Right atrium auricular region (tissue), 2 donors: Measurements from ENCODE around the gene FCGR2B. TPM values are rescaled to one million over a fixed set of nuclear protein-coding genes. Genes with fewer than 3 reads are reported as not detected.

ENCODE experiments used
- DNase-seq: peaks from one replicate; pipeline ENCODE4 v3.0.0-alpha.2; 2019; ENCODE audit warnings: low spot score
- H3K27ac ChIP-seq, 2 donors: fragments of 200-600 bp; sonication (generic); 1 replicate in 1 of 2; 2 replicates in 1 of 2; pipeline ENCODE4 v1.5.1; 2016 to 2019
- H3K27me3 ChIP-seq, 2 donors: fragments of 200-600 bp; sonication (generic); one replicate each; pipeline versions ENCODE4 v1.5.1 to v1.6.0; 2017 to 2019
- H3K36me3 ChIP-seq: fragments of 200-600 bp; sonication (generic); one replicate; pipeline ENCODE4 v1.5.1; 2016
- H3K4me1 ChIP-seq, 2 donors: fragments of 200-600 bp; sonication (generic); one replicate each; pipeline versions ENCODE4 v1.5.1 to v1.6.0; 2017 to 2019
- H3K4me3 ChIP-seq, 2 donors: fragments of 200-600 bp; sonication (generic); 1 replicate in 1 of 2; 2 replicates in 1 of 2; pipeline ENCODE4 v1.5.1; 2017 to 2019; ENCODE audit warnings: mild to moderate bottlenecking in 1 of 2, moderate library complexity in 1 of 2
- H3K9me3 ChIP-seq, 2 donors: fragments of 200-600 bp; sonication (generic); one replicate each; pipeline ENCODE4 v1.5.1; 2019
- total RNA-seq, 2 donors: library from RNA; depleted of rRNA; stranded (reverse); fragments of >200 nt; gene quantifications; one replicate each; pipeline ENCODE4 v1.1.0, GENCODE V29; 2016
- TF ChIP-seq, protein P1 (sequence below), 2 donors: fragments of 200-600 bp; sonication (generic); IDR thresholded peaks; one replicate each; pipeline ENCODE4 v1.5.1; 2019; ENCODE audit warnings: antibody characterized with exemption in 2 of 2

The FCGR2B gene
- total RNA-seq, 2 donors from 2014 or later = 4.5 to 8.1 TPM

DNA sequence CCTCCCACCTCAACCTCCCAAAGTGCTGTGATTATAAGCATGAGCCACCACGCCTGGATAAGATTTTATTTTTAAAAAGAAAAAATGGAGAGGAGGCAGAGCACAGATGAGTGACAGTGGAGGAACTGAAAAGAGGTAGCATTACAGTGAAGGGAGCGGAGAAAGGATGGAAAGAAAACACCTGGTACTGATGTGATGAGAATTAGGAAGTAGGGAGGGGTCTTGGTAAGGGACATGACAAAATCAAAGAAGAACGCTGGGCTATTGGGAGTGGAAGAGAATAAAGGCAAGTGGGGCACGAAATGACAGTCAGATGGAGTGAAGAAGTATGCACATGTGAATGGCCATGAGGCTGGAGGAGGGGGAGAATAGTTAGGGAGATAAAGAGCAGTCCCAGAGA lies 46.4 kb downstream of the FCGR2B start:
- Histone ChIP-seq H3K36me3 (no peaks in the 10 kb centered on the region), H3K27ac (no peak overlapping the region), H3K27me3 (no peaks in the 10 kb centered on the region), H3K4me3 (no peak overlapping the region), H3K9me3 (no peaks in the 10 kb centered on the region), H3K4me1 (peaks cover 0 to 8% of the 10 kb centered on the region in 2 donors)
- TF ChIP-seq, protein P1, sequence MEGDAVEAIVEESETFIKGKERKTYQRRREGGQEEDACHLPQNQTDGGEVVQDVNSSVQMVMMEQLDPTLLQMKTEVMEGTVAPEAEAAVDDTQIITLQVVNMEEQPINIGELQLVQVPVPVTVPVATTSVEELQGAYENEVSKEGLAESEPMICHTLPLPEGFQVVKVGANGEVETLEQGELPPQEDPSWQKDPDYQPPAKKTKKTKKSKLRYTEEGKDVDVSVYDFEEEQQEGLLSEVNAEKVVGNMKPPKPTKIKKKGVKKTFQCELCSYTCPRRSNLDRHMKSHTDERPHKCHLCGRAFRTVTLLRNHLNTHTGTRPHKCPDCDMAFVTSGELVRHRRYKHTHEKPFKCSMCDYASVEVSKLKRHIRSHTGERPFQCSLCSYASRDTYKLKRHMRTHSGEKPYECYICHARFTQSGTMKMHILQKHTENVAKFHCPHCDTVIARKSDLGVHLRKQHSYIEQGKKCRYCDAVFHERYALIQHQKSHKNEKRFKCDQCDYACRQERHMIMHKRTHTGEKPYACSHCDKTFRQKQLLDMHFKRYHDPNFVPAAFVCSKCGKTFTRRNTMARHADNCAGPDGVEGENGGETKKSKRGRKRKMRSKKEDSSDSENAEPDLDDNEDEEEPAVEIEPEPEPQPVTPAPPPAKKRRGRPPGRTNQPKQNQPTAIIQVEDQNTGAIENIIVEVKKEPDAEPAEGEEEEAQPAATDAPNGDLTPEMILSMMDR (IDR thresholded peaks at IDR 0.05) = no peak
- no peak for DNase-seq

DNA sequence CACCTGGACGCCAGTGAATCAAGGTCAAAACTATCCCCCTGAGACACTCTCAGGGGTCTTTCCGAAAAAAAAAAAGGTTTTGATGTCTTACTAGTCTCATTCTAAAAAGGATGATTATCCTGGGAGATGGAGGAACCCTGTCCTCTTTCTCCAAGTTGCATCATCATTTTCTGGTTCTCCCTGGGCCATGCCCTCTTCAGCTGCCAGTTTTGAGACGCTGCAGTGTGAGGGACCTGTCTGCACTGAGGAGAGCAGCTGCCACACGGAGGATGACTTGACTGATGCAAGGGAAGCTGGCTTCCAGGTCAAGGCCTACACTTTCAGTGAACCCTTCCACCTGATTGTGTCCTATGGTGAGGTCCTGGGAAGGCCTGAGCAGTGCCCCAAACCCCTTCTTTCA lies 47.6 kb downstream of the FCGR2B start:
- no peak for DNase-seq
- no peaks in the 10 kb centered on the region for H3K36me3 ChIP-seq
- H3K4me1 ChIP-seq = peaks cover 0 to 8% of the 10 kb centered on the region in 2 donors
- no peaks in the 10 kb centered on the region for H3K9me3 ChIP-seq
- H3K4me3 ChIP-seq = no peak overlapping the region
- TF ChIP-seq, protein P1 (IDR thresholded peaks at IDR 0.05) = no peak
- H3K27ac ChIP-seq = no peak overlapping the region
- no peaks in the 10 kb centered on the region for H3K27me3 ChIP-seq

GRCh38 chr1:161718559-161719324 lies 55.8 kb downstream of the FCGR2B start:
- no peaks in the 10 kb centered on the region for H3K27me3 ChIP-seq
- no peaks in the 10 kb centered on the region for H3K9me3 ChIP-seq
- H3K4me3 ChIP-seq = no peak overlapping the region
- H3K4me1 ChIP-seq = no peaks in the 10 kb centered on the region
- no peak overlapping the region for H3K27ac ChIP-seq
- DNase-seq = no peak
- no peaks in the 10 kb centered on the region for H3K36me3 ChIP-seq
- TF ChIP-seq, protein P1 (IDR thresholded peaks at IDR 0.05) = no peak

GRCh38 chr1:161719325-161719611 lies 56.3 kb downstream of the FCGR2B start:
- H3K27ac ChIP-seq = no peak overlapping the region
- no peak overlapping the region for H3K4me3 ChIP-seq
- DNase-seq = no peak
- TF ChIP-seq, protein P1 (IDR thresholded peaks at IDR 0.05) = no peak
- H3K4me1 ChIP-seq = no peaks in the 10 kb centered on the region
- H3K9me3 ChIP-seq = no peaks in the 10 kb centered on the region
- no peaks in the 10 kb centered on the region for H3K36me3 ChIP-seq
- no peaks in the 10 kb centered on the region for H3K27me3 ChIP-seq

DNA sequence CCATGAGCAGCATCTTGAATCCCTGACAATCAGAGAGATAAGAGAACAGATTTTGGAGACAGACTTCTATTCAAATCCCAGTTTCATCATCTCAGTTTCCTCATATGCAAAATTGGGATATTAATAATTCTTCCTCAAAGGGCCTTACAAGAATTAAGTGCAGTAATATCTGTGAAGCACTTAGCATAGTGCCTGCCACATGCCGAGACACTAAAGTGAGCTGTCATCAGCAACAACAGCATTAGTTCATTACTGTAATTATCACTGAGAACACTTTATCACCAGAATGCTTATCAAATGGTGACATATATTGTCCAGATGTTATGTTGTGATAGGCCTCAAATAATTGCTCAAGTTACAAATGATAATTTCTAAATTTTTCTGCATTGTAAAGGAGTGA lies 57.5 kb downstream of the FCGR2B start:
- TF ChIP-seq, protein P1 (IDR thresholded peaks at IDR 0.05) = no peak
- Histone ChIP-seq H3K4me1 (peaks cover 0 to 2% of the 10 kb centered on the region in 2 donors), H3K27ac (no peak overlapping the region), H3K36me3 (no peaks in the 10 kb centered on the region), H3K27me3 (no peaks in the 10 kb centered on the region), H3K4me3 (no peak overlapping the region), H3K9me3 (no peaks in the 10 kb centered on the region)
- no peak for DNase-seq
